Liver (tissue), 9 donors: ENCODE data around the gene SLC16A2. TPM values are rescaled to one million over a fixed set of nuclear protein-coding genes. Genes with fewer than 3 reads are reported as not detected.

Experiments used
- DNase-seq: peaks from one replicate; pipeline ENCODE4 v3.0.0-alpha.2; 2017; ENCODE audit warnings: low spot score
- H3K27ac ChIP-seq, 2 donors: one replicate each; pipeline ENCODE4 v1.7.0; 2013; ENCODE audit warnings: inconsistent platforms in 2 of 2, low read length in 2 of 2, control low read depth in 1 of 2, low read depth in 1 of 2, mild to moderate bottlenecking in 1 of 2
- H3K27me3 ChIP-seq, 4 donors: one replicate each; pipeline versions ENCODE4 v1.6.1 to v1.7.0; 2013; ENCODE audit warnings: low read length in 3 of 4, inconsistent platforms in 1 of 4, mild to moderate bottlenecking in 1 of 4, moderate library complexity in 1 of 4; ENCODE audit not compliant: control insufficient read depth in 4 of 4, insufficient read depth in 4 of 4
- H3K36me3 ChIP-seq, 4 donors: one replicate each; pipeline versions ENCODE4 v1.6.1 to v1.7.0; 2013; ENCODE audit warnings: low read length in 3 of 4, mild to moderate bottlenecking in 3 of 4, low read depth in 1 of 4, moderate library complexity in 1 of 4; ENCODE audit not compliant: control insufficient read depth in 4 of 4, insufficient read depth in 3 of 4
- H3K4me1 ChIP-seq, 4 donors: one replicate each; pipeline versions ENCODE4 v1.6.1 to v1.7.0; 2013; ENCODE audit warnings: low read length in 3 of 4, mild to moderate bottlenecking in 3 of 4, moderate library complexity in 1 of 4; ENCODE audit not compliant: control insufficient read depth in 4 of 4, insufficient read depth in 4 of 4
- H3K4me3 ChIP-seq, 3 donors: one replicate each; pipeline versions ENCODE4 v1.6.1 to v1.7.0; 2013; ENCODE audit warnings: low read length in 3 of 3, control low read depth in 1 of 3, low read depth in 1 of 3, mild to moderate bottlenecking in 1 of 3
- H3K9ac ChIP-seq, 2 donors: one replicate each; pipeline ENCODE4 v1.7.0; 2013; ENCODE audit warnings: low read length in 2 of 2, mild to moderate bottlenecking in 2 of 2, moderate library complexity in 2 of 2, control low read depth in 1 of 2, low read depth in 1 of 2
- H3K9me3 ChIP-seq, 4 donors: one replicate each; pipeline versions ENCODE4 v1.6.1 to v1.7.0; 2013; ENCODE audit warnings: low read length in 3 of 4; ENCODE audit not compliant: control insufficient read depth in 4 of 4
- EGR1 ChIP-seq, 2 donors: IDR thresholded peaks; 2 replicates each; pipeline ENCODE4 v1.6.1; 2016 to 2018; ENCODE audit warnings: antibody characterized with exemption in 2 of 2, low read depth in 2 of 2
- FOXA2 ChIP-seq: IDR thresholded peaks from 2 replicates; pipeline ENCODE4 v1.6.1; 2016; ENCODE audit warnings: antibody characterized with exemption
- GABPA ChIP-seq, 2 donors: IDR thresholded peaks in 1 of 2; conservative IDR thresholded peaks in 1 of 2; 2 replicates each; pipeline ENCODE4 v1.6.1; 2016; ENCODE audit warnings: antibody characterized with exemption in 2 of 2, mild to moderate bottlenecking in 1 of 2, moderate library complexity in 1 of 2
- HNF4A ChIP-seq, 2 donors: conservative IDR thresholded peaks; 2 replicates each; pipeline ENCODE4 v1.6.1; 2016; ENCODE audit warnings: antibody characterized with exemption in 2 of 2, mild to moderate bottlenecking in 2 of 2
- NR2F2 ChIP-seq: IDR thresholded peaks from 2 replicates; pipeline ENCODE4 v1.6.1; 2016; ENCODE audit warnings: antibody characterized with exemption
- RAD21 ChIP-seq, 2 donors: IDR thresholded peaks; 2 replicates each; pipeline ENCODE4 v1.6.1; 2016; ENCODE audit warnings: antibody characterized with exemption in 2 of 2, mild to moderate bottlenecking in 2 of 2
- RXRA ChIP-seq, 2 donors: IDR thresholded peaks; 2 replicates each; pipeline ENCODE4 v1.6.1; 2017 to 2018; ENCODE audit warnings: antibody characterized with exemption in 2 of 2, mild to moderate bottlenecking in 1 of 2
- SP1 ChIP-seq: IDR thresholded peaks from 2 replicates; pipeline ENCODE4 v1.6.1; 2018; ENCODE audit warnings: antibody characterized with exemption, mild to moderate bottlenecking
- TAF1 ChIP-seq: conservative IDR thresholded peaks from 2 replicates; pipeline ENCODE4 v1.6.1; 2016; ENCODE audit warnings: antibody characterized with exemption, mild to moderate bottlenecking
- YY1 ChIP-seq: IDR thresholded peaks from 2 replicates; pipeline ENCODE4 v1.6.1; 2016; ENCODE audit warnings: antibody characterized with exemption, mild to moderate bottlenecking
- WGBS: extraction: QIAGEN DNeasy Blood & Tissue Kit; methylation state at CpG from one replicate; pipeline ENCODE4 v1.1.7; 2013; 5-methylcytosine and 5-hydroxymethylcytosine counted together
- polyA plus RNA-seq, 2 donors: library from polyadenylated mRNA; stranded (reverse) in 1 of 2; unstranded in 1 of 2; fragments of 200-250 nt in 1 of 2; fragments of >200 nt in 1 of 2; fragmentation: Nextera tagmentation in 1 of 2; extraction: Ambion mirVana in 1 of 2; gene quantifications; one replicate each; pipeline versions ENCODE4 v1.2.1 to v1.2.3, GENCODE V29; 2013 to 2015
- total RNA-seq, 2 donors: library from RNA; depleted of rRNA; stranded (reverse); fragments of >200 nt; gene quantifications; one replicate each; pipeline ENCODE4 v1.2.3, GENCODE V29; 2014
- TF ChIP-seq, protein P1 (sequence below): IDR thresholded peaks from 2 replicates; pipeline ENCODE4 v1.6.1; 2016; ENCODE audit warnings: antibody characterized with exemption, mild to moderate bottlenecking
- TF ChIP-seq, protein P2 (sequence below): fragments of 150-350 bp; IDR thresholded peaks from 2 replicates; pipeline ENCODE4 v1.5.1; 2017; ENCODE audit warnings: improper control_type of control experiment, low read depth, low read length; ENCODE audit not compliant: missing input control
- TF ChIP-seq, protein P3 (sequence below): IDR thresholded peaks from 2 replicates; pipeline ENCODE4 v1.6.1; 2016; ENCODE audit warnings: antibody characterized with exemption
- TF ChIP-seq, protein P4 (sequence below): IDR thresholded peaks from 2 replicates; pipeline ENCODE4 v1.6.1; 2016; ENCODE audit warnings: antibody characterized with exemption
- donor health status: healthy.
- donor health status: healthy.
- donor health status: healthy.
- donor health status: healthy.
- donor health status: healthy.

SLC16A2 gene
- total and polyA plus RNA-seq, 4 donors = 10.0 to 32.7 (median 21.9) TPM

DNA sequence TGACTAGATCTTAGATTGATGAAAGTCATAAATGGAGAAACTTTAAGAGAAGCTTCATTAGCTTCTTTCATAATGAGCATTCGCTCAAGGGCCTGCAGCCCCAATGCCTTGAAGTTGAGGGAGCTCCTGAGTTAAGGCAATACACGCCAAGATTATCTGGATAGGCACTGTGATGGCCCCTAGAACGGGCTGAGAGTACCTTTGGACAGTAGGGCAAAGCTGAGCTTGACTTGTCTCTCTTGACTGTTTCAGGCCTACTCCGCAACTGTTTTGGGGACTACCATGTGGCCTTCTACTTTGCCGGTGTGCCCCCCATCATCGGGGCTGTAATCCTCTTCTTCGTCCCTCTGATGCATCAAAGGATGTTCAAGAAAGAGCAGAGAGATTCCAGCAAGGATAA, 109.8 kb downstream of the SLC16A2 start:
- WGBS = 97% methylated on average over 7 of the region's 7 CpGs
- no peak overlapping the region for H3K9ac ChIP-seq
- peaks cover 0 to 5% (median 4%) of the 10 kb centered on the region in 4 donors for H3K36me3 ChIP-seq
- TF ChIP-seq, protein P1, sequence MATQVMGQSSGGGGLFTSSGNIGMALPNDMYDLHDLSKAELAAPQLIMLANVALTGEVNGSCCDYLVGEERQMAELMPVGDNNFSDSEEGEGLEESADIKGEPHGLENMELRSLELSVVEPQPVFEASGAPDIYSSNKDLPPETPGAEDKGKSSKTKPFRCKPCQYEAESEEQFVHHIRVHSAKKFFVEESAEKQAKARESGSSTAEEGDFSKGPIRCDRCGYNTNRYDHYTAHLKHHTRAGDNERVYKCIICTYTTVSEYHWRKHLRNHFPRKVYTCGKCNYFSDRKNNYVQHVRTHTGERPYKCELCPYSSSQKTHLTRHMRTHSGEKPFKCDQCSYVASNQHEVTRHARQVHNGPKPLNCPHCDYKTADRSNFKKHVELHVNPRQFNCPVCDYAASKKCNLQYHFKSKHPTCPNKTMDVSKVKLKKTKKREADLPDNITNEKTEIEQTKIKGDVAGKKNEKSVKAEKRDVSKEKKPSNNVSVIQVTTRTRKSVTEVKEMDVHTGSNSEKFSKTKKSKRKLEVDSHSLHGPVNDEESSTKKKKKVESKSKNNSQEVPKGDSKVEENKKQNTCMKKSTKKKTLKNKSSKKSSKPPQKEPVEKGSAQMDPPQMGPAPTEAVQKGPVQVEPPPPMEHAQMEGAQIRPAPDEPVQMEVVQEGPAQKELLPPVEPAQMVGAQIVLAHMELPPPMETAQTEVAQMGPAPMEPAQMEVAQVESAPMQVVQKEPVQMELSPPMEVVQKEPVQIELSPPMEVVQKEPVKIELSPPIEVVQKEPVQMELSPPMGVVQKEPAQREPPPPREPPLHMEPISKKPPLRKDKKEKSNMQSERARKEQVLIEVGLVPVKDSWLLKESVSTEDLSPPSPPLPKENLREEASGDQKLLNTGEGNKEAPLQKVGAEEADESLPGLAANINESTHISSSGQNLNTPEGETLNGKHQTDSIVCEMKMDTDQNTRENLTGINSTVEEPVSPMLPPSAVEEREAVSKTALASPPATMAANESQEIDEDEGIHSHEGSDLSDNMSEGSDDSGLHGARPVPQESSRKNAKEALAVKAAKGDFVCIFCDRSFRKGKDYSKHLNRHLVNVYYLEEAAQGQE = no peak
- no peak for TF ChIP-seq RXRA (IDR thresholded peaks at IDR 0.05)
- TF ChIP-seq EGR1 (IDR thresholded peaks at IDR 0.05; ENCODE audit: low read depth in 2 of 2) = no peak
- no peak for TF ChIP-seq YY1
- TF ChIP-seq, protein P2, sequence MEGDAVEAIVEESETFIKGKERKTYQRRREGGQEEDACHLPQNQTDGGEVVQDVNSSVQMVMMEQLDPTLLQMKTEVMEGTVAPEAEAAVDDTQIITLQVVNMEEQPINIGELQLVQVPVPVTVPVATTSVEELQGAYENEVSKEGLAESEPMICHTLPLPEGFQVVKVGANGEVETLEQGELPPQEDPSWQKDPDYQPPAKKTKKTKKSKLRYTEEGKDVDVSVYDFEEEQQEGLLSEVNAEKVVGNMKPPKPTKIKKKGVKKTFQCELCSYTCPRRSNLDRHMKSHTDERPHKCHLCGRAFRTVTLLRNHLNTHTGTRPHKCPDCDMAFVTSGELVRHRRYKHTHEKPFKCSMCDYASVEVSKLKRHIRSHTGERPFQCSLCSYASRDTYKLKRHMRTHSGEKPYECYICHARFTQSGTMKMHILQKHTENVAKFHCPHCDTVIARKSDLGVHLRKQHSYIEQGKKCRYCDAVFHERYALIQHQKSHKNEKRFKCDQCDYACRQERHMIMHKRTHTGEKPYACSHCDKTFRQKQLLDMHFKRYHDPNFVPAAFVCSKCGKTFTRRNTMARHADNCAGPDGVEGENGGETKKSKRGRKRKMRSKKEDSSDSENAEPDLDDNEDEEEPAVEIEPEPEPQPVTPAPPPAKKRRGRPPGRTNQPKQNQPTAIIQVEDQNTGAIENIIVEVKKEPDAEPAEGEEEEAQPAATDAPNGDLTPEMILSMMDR = no peak
- no peak for TF ChIP-seq GABPA (IDR thresholded peaks at IDR 0.05 in 1 of 2, conservative IDR thresholded peaks at IDR 0.05 in 1 of 2)
- no peak for TF ChIP-seq RAD21 (IDR thresholded peaks at IDR 0.05)
- no peak for TF ChIP-seq TAF1
- TF ChIP-seq, protein P3, sequence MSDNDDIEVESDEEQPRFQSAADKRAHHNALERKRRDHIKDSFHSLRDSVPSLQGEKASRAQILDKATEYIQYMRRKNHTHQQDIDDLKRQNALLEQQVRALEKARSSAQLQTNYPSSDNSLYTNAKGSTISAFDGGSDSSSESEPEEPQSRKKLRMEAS = no peak
- TF ChIP-seq FOXA2 = no peak
- no peak for TF ChIP-seq HNF4A (conservative IDR thresholded peaks at IDR 0.05)
- H3K4me3 ChIP-seq = no peak overlapping the region
- H3K27ac ChIP-seq = no peak overlapping the region
- no peaks in the 10 kb centered on the region for H3K9me3 ChIP-seq
- no peak for DNase-seq
- no peaks in the 10 kb centered on the region for H3K27me3 ChIP-seq
- H3K4me1 ChIP-seq = peaks cover 1 to 21% (median 12%) of the 10 kb centered on the region in 4 donors

DNA sequence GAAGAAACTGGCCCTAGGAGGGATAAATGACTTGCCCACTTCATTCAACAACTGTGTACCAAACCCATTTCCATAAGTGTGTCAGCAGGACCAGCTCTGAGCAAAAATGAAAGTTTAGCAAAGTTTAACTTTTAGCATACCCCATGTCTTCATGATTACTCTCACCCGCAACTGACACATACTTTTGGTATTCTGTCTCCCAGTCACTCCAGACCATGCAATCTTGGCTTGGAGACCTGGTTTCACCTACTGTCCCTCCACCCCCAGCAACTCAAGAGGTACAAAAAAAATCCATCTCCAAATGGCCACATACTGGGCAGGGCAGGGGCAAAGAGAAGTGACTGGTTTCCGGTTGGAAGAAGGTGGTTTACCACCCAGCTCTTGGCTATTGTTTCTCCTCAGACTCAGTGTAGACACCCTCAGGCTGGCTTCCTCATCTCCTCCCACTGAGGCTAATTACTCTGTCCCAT, 113.3 kb downstream of the SLC16A2 start:
- Histone ChIP-seq H3K9me3 (no peaks in the 10 kb centered on the region), H3K9ac (no peak overlapping the region), H3K4me3 (no peak overlapping the region), H3K27me3 (no peaks in the 10 kb centered on the region), H3K36me3 (peaks cover 0 to 2% (median under 1%) of the 10 kb centered on the region in 4 donors), H3K4me1 (peaks cover 0 to 19% (median 11%) of the 10 kb centered on the region in 4 donors), H3K27ac (peak overlapping the region; percentile 25 to 88)
- WGBS = 77% methylated on average over 2 of the region's 2 CpGs
- TF ChIP-seq, protein P4, sequence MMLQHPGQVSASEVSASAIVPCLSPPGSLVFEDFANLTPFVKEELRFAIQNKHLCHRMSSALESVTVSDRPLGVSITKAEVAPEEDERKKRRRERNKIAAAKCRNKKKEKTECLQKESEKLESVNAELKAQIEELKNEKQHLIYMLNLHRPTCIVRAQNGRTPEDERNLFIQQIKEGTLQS = no peak
- TF ChIP-seq, protein P1 = no peak
- no peak for TF ChIP-seq EGR1 (IDR thresholded peaks at IDR 0.05; ENCODE audit: low read depth in 2 of 2)
- no peak for TF ChIP-seq HNF4A (conservative IDR thresholded peaks at IDR 0.05)
- TF ChIP-seq SP1 = no peak
- TF ChIP-seq NR2F2 = no peak
- TF ChIP-seq TAF1 = no peak
- TF ChIP-seq GABPA (IDR thresholded peaks at IDR 0.05 in 1 of 2, conservative IDR thresholded peaks at IDR 0.05 in 1 of 2) = no peak
- TF ChIP-seq RAD21 (IDR thresholded peaks at IDR 0.05) = no peak
- no peak for DNase-seq
